Epithelial cell of proximal tubule (primary cell): Measurements from ENCODE around the gene ZNF366. TPM values are rescaled to one million over a fixed set of nuclear protein-coding genes. Genes with fewer than 3 reads are reported as not detected.

Source experiments
- DNase-seq: peaks from one replicate; pipeline ENCODE4 v3.0.0-alpha.2; 2011; ENCODE audit warnings: low read depth
- H3K4me3 ChIP-seq: 2 replicates; pipeline ENCODE4 v1.5.1; 2011; ENCODE audit warnings: low read depth, mild to moderate bottlenecking, low read length
- CTCF ChIP-seq: conservative IDR thresholded peaks from 2 replicates; pipeline ENCODE4 v1.5.1; 2012; ENCODE audit warnings: low read depth, mild to moderate bottlenecking, low read length
- total RNA-seq: library from RNA; depleted of rRNA; stranded (reverse); fragments of >200 nt; gene quantifications from 2 replicates; pipeline ENCODE4 v1.2.3, GENCODE V29; 2015

Gene ZNF366
- total RNA-seq, 1 donor from 2014 or later = not detected

DNA sequence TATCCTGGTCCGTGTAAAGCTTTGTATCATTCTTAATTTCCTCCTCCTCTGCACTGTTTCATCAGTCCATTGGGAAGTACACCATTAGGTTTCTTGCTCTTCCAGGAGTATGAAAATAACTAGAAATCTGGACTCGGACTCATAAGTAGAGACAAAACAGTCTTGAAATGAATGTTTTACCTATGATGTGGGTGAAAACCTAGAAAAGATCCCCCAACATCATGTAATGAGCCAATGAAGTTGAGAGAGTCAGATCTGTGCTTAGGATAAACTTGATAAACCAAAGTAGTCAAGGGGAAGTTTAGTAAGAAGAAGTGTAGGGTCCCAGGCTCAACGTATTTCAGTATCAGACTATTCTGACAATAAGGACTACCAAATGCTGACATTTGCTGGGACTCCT lies 25.2 kb downstream of the ZNF366 start:
- DNase-seq = no peak
- TF ChIP-seq CTCF = no peak
- no peak overlapping the region for H3K4me3 ChIP-seq

GRCh38 chr5:72480841-72481240 lies 26.4 kb downstream of the ZNF366 start:
- DNase-seq = no peak
- TF ChIP-seq CTCF = no peak
- no peak overlapping the region for H3K4me3 ChIP-seq

- H3K4me3 ChIP-seq = no peak overlapping the region
- DNase-seq = no peak
- no peak for TF ChIP-seq CTCF
Measured at GRCh38 chr5:72479921-72480320, 27.3 kb downstream of the ZNF366 start.

GRCh38 chr5:72478684-72479083 lies 28.5 kb downstream of the ZNF366 start:
- peak; percentile 39 for DNase-seq
- no peak overlapping the region for H3K4me3 ChIP-seq
- no peak for TF ChIP-seq CTCF

GRCh38 chr5:72478276-72478675 lies 28.9 kb downstream of the ZNF366 start:
- H3K4me3 ChIP-seq = no peak overlapping the region
- TF ChIP-seq CTCF = no peak
- no peak for DNase-seq

DNA sequence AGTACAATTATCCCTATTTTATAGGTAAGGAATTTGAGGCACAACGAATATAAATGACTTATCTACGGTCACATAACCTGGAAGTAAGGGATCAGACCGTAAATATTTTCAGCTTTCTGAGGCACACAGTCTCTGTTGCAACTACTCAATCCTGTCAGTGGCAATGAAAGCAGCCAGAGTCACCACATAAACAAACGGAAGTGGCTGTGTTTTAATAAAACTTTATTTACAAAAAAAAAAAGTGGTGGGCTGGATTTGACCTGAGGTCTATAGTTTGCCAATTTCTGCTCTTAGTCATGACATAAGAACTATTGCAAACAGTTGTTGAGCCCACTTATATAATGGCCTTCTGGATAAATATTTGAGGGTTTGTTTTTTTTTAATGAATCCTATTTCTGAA lies 29.6 kb downstream of the ZNF366 start:
- H3K4me3 ChIP-seq = no peak overlapping the region
- DNase-seq = no peak
- TF ChIP-seq CTCF = no peak

GRCh38 chr5:72477176-72477575 lies 30.0 kb downstream of the ZNF366 start:
- TF ChIP-seq CTCF = no peak
- DNase-seq = no peak
- H3K4me3 ChIP-seq = no peak overlapping the region
